HG02885 (cell line): Measurements from ENCODE around the gene SLC66A2.
"Not testable (repeated sequence)": the region's sequence is repeated elsewhere in the genome, so short reads cannot be mapped to it uniquely, and the experiment has no call there.

Experiments used
- ATAC-seq: cut with Tn5 transposase; IDR thresholded peaks from one replicate; pipeline ENCODE4 v1.9.1; 2021; ENCODE audit warnings: mild to moderate bottlenecking; ENCODE audit not compliant: unreplicated experiment, poor library complexity

The SLC66A2 gene

GRCh38 chr18:79872527-79873444 lies 78.7 kb downstream of the SLC66A2 start:
- ATAC-seq: no peak

DNA sequence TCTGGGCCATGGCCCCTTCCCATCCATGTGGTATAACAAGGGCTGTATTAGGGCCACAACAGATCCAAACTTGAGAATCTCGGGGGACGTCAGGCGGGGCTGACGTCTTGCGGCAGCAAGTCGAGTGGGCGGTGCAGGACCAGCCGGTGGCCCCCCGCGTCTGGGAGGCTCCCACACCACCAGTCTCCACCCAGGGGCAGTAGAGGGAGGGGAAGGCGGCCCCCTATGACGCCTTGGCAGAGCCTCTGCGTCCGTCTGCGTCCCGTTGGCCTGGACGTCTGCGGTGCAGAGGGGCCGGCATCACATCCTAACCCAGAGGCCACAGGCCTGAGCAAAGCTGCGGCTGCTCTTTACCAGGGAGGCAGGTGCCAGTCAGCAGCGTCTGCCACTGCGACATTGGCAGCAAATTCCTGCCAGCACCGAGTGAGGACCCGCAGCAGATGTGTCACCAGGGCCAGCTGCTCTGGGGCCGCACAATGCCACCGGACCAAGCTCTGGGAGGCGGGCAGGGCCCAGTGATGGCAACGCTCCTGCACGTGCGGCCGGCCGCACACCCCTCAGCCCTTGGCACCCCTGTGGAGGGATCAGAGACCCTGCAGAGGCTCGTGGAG lies 79.9 kb downstream of the SLC66A2 start:
- ATAC-seq: no peak

GRCh38 chr18:79871026-79871390 lies 80.4 kb downstream of the SLC66A2 start:
- ATAC-seq: no peak

DNA sequence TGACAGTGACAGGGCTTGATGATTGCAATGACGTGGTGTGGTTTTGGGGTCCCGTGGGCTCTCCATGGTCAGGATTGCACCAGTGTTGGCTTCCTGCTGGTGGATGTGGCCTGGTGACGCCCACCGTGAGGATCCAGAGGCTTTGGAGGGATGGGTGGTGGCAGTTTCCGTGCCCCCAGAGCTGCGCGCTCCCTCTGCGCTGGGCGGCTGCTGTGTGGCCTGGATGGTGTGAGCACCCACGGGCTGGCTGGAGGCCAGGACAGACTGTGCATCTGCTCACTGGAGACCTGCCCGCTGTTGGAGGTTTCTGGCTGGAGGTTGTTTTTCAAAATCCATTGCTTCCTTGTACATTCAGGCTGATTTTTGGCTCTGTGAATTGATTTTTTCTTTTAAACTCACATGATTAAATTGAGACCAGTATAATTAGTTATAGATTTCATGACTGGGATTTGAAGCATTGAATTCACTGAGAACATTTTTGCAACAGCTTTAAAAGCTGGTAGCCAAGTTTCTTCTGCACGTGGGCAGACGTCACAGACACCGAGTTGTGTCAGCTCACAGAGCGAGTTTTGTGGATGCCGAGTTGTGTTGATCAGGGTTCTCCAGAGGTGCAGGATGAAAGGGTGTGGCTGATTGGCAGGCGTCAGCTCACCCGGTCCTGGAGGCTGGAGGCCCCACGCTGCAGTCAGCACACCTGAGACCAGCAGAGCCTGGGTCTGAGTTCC lies 81.0 kb downstream of the SLC66A2 start:
- no peak for ATAC-seq

- ATAC-seq: no peak
These were observed 81.7 kb downstream of the SLC66A2 start for GRCh38 chr18:79869591-79870300.

DNA sequence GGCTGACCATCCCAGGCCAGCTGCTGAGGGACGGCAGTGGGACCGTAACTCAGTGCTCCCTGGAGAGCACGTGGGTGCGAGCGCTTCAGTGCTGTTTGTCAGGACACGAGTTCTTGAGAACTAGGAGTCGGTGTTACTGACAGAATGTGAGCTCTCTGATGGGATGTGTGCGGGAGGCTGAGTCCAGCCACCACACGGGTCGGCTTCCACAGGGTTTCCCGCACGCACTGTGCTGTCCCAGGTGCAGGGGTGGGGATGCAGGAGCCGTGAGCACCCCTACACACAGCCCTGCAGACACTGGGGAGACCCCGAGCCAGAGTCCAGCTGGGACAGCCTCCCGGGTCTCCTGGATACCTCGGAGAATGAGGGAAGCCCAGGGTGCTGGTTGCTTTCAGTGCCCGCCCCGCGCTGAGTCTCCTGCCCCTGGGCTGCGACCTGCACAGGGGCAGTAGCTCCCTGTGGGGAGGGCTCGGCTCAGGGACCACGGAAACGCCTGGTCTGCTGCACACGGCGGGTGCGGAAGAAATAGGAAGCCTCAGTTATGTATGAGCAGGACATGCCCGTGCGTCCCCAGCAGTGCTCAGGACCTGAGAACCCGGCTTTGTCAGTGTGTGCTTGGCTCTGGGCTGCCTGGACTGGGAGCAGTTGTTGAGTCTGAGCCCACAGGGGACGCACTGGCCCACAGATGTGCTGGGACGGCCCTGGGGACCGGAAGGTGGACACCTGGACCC lies 82.5 kb downstream of the SLC66A2 start:
- no peak for ATAC-seq

DNA sequence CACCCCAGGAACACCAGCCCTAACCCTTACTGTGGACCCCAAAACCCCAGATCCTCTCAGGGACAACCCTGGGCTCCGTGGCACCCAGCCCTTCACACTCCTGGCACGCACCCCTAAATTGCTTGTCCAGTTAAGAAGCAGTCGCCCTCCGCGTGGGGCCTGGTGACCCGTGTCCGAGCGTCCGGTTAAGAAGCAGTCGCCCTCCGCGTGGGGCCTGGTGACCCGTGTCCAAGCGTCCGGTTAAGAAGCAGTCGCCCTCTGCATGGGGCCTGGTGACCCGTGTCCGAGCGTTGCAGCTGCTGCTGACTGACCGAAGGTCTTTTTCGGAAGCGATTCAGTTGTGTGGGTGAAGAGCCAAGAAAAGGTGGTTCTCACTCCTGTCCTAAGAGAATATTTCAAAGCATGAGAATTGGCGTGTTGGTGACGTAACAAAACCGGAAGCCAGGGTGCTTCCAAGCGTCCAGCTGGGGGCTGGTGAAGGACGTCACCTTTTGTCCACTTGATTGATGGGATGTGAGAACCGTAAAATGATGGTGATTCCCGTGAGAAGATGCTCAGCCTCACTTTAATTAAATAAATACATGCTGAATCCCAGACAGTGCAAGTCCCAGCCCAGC lies 83.2 kb downstream of the SLC66A2 start:
- ATAC-seq: no peak

DNA sequence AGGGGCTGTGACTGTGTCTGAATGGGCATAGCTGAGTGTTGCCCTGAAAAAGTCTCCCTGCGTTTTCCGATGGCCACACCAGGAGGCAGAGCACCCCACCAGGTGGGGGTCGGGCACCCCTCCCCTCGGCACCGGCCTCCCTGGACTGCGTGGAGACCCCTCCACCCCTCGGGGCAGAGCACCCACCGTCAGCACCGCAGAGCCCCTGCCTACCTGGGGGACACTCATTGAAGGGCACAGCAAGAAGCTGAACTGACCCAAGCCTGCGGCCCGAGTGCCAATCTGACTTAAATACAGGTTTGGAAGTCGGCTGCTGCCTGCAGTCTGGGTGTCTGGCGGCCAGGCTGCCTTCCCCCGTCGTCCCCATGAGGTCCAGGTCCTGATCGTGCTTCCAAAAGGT lies 83.8 kb downstream of the SLC66A2 start:
- no peak for ATAC-seq

DNA sequence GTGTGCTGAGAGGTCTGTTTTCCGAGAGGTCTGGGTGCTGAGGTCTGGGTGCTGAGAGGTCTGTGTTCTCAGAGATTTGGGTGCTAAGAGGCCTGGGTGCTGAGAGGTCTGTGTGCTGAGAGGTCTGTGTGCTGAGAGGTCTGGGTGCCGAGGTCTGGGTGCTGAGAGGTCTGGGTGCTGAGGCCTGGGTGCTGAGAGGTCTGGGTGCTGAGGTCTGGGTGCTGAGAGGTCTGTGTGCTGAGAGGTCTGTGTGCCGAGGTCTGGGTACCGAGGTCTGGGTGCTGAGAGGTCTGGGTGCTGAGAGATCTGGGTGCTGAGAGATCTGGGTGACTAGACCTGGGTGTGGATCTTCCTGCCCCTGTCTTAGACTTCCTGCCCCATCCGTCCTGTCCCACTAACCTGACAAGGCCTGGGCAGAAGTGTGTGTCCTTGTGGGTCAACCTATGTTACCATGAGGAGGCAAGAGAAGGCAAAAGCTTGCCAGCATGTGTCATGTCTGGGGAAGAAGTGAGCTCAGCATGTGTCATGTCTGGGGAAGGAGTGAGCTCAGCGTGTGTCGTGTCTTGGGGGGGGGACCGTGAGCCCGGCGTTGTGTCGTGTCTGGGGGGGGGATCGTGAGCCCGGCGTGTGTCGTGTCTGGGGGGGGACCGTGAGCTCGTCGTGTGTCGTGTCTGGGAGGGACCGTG lies 84.4 kb downstream of the SLC66A2 start:
- ATAC-seq: no peak

DNA sequence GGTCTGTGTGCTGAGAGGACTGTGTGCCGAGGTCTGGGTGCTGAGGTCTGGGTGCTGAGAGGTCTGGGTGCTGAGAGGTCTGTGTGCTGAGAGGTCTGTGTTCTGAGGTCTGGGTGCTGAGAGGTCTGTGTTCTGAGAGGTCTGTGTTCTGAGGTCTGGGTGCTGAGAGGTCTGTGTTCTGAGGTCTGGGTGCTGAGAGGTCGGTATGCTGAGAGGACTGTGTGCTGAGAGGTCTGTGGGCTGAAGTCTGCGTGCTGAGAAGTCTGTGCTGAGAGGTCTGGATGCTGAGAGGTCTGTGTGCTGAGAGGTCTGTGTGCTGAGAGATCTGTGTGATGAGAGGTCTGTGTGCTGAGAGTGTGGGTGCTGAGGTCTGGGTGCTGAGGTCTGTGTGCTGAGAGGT lies 85.5 kb downstream of the SLC66A2 start:
- not testable (repeated sequence) for ATAC-seq

- ATAC-seq: not testable (repeated sequence)
These were observed 86.5 kb downstream of the SLC66A2 start for GRCh38 chr18:79864955-79865354.

- ATAC-seq: no peak
These were observed 87.3 kb downstream of the SLC66A2 start for GRCh38 chr18:79864006-79864725.

DNA sequence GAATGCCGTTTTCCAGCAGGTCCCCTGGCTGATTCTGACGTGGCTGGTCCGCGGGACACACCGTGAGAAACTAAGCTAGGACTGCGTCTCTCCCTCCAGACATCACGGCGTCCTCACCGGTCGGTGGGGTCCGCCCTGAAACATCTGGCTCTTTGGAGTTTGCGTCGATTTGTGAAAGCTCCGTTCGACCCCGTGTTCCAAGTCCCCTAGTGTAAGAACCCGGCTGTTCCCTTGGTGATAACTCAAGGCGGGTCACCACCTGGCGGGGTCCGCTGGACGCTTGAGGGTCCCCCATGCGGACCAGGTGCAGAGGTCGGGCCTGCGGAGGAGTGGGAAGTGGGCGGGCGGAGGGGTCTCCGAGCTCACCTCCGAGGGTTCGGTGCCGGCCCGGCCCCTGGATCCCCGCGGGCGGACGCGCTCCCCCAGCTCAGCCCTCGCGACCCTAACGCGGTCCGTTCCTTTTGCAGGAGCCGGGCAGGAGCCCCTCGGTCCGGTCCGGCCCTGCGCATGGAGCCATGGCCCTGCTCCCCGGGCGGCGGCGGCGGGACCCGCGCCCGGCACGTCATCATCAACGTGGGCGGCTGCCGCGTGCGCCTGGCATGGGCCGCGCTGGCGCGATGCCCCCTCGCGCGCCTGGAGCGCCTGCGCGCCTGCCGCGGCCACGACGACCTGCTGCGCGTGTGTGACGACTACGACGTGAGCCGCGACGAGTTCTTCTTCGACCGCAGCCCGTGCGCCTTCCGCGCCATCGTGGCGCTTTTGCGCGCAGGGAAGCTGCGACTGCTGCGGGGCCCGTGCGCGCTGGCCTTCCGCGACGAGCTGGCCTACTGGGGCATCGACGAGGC lies 88.1 kb downstream of the SLC66A2 start:
- no peak for ATAC-seq

- no peak for ATAC-seq
These were observed 88.9 kb downstream of the SLC66A2 start for GRCh38 chr18:79862562-79862961.

- no peak for ATAC-seq
These were observed 89.8 kb downstream of the SLC66A2 start for GRCh38 chr18:79861687-79862086.

- no peak for ATAC-seq
These were observed 92.1 kb downstream of the SLC66A2 start for GRCh38 chr18:79859314-79859713.

- ATAC-seq: no peak
These were observed 94.3 kb downstream of the SLC66A2 start for GRCh38 chr18:79857082-79857671.
